ENCODE results near the gene DRD3.

GRCh38 chr3:114115143-114115542, 63.7 kb downstream of the DRD3 start:
- TF ChIP-seq, protein P1, sequence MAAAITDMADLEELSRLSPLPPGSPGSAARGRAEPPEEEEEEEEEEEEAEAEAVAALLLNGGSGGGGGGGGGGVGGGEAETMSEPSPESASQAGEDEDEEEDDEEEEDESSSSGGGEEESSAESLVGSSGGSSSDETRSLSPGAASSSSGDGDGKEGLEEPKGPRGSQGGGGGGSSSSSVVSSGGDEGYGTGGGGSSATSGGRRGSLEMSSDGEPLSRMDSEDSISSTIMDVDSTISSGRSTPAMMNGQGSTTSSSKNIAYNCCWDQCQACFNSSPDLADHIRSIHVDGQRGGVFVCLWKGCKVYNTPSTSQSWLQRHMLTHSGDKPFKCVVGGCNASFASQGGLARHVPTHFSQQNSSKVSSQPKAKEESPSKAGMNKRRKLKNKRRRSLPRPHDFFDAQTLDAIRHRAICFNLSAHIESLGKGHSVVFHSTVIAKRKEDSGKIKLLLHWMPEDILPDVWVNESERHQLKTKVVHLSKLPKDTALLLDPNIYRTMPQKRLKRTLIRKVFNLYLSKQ (tag by site-specific recombination; IDR thresholded peaks at IDR 0.05; ENCODE audit: borderline replicate concordance), result no peak
- TF ChIP-seq, protein P2, sequence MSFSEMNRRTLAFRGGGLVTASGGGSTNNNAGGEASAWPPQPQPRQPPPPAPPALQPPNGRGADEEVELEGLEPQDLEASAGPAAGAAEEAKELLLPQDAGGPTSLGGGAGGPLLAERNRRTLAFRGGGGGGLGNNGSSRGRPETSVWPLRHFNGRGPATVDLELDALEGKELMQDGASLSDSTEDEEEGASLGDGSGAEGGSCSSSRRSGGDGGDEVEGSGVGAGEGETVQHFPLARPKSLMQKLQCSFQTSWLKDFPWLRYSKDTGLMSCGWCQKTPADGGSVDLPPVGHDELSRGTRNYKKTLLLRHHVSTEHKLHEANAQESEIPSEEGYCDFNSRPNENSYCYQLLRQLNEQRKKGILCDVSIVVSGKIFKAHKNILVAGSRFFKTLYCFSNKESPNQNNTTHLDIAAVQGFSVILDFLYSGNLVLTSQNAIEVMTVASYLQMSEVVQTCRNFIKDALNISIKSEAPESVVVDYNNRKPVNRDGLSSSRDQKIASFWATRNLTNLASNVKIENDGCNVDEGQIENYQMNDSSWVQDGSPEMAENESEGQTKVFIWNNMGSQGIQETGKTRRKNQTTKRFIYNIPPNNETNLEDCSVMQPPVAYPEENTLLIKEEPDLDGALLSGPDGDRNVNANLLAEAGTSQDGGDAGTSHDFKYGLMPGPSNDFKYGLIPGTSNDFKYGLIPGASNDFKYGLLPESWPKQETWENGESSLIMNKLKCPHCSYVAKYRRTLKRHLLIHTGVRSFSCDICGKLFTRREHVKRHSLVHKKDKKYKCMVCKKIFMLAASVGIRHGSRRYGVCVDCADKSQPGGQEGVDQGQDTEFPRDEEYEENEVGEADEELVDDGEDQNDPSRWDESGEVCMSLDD (tag by site-specific recombination; IDR thresholded peaks at IDR 0.05), result no peak
- no peak for TF ChIP-seq CTCF (tag by site-specific recombination; IDR thresholded peaks at IDR 0.05)
- TF ChIP-seq ZFP37 (tag by site-specific recombination; IDR thresholded peaks at IDR 0.05), result no peak
- no peak for TF ChIP-seq ZSCAN5A (tag by site-specific recombination; IDR thresholded peaks at IDR 0.05)
- TF ChIP-seq, protein P3, sequence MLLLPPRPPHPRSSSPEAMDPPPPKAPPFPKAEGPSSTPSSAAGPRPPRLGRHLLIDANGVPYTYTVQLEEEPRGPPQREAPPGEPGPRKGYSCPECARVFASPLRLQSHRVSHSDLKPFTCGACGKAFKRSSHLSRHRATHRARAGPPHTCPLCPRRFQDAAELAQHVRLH (tag by site-specific recombination; IDR thresholded peaks at IDR 0.05), result no peak
- TF ChIP-seq, protein P4, sequence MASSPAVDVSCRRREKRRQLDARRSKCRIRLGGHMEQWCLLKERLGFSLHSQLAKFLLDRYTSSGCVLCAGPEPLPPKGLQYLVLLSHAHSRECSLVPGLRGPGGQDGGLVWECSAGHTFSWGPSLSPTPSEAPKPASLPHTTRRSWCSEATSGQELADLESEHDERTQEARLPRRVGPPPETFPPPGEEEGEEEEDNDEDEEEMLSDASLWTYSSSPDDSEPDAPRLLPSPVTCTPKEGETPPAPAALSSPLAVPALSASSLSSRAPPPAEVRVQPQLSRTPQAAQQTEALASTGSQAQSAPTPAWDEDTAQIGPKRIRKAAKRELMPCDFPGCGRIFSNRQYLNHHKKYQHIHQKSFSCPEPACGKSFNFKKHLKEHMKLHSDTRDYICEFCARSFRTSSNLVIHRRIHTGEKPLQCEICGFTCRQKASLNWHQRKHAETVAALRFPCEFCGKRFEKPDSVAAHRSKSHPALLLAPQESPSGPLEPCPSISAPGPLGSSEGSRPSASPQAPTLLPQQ (tag by site-specific recombination; IDR thresholded peaks at IDR 0.05), result no peak
- no peak for TF ChIP-seq ZNF311 (tag by site-specific recombination; IDR thresholded peaks at IDR 0.05; ENCODE audit: borderline replicate concordance)
- no peak for TF ChIP-seq ZNF133 (tag by site-specific recombination; IDR thresholded peaks at IDR 0.05)
- no peak for TF ChIP-seq SP2 (tag by site-specific recombination; IDR thresholded peaks at IDR 0.05)
- TF ChIP-seq ZNF121 (tag by site-specific recombination; IDR thresholded peaks at IDR 0.05), result no peak
- no peak for TF ChIP-seq ZNF214 (tag by site-specific recombination; IDR thresholded peaks at IDR 0.05; ENCODE audit: borderline replicate concordance)
